ENCODE measurements around the gene DDX51.

Gene DDX51

DNA sequence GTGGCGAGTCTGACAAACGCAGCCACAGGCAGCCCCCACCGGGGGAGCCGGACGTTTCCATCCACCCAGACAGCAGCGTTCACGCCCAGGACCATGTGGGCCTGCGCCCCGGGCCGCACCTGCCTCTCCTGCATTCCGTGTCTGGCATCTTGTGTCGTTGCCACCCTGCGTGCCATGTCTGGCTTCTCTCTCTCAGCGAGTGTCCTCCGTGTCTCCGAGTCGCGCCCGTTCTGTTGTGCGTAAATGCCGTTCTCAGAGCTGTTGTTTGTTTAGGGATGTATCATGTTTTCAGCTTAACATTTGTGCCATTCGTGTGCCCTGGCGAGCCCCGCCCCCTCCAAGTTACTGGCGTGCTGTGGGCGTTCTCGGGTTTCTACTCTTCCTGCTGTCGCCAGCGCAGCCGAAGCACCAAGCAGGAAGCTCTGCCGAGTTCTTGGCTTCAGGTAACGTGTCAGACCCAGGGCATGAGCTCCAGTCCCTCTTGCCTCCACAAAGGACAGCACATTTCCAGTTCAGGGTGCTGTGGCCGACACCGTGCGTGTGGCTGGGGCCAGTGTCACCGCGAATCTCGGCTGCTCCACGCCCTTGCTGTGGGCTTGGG, 34.8 kb upstream of the DDX51 start:
- DNase-seq, result no peak

DNA sequence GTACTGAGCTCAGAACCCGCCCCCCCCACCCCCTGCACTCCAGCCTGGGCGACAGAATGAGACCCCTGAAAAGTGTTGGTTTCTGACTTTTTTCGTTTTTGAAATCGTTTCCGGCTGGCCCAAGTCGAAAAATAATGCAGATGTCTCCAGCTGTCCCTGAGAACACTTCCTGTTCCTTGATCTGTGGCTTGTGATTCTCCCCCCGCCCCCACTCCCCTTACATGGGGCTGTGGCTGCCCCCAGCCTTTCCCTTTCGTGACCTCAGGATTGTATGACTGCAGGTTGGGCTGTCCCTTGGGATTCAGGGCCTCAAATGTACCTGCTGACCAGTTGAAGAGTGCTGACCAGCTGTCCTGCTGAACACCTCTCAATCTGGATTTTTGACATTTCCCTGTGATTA, 34.2 kb upstream of the DDX51 start:
- peak; percentile 22 for DNase-seq

DNA sequence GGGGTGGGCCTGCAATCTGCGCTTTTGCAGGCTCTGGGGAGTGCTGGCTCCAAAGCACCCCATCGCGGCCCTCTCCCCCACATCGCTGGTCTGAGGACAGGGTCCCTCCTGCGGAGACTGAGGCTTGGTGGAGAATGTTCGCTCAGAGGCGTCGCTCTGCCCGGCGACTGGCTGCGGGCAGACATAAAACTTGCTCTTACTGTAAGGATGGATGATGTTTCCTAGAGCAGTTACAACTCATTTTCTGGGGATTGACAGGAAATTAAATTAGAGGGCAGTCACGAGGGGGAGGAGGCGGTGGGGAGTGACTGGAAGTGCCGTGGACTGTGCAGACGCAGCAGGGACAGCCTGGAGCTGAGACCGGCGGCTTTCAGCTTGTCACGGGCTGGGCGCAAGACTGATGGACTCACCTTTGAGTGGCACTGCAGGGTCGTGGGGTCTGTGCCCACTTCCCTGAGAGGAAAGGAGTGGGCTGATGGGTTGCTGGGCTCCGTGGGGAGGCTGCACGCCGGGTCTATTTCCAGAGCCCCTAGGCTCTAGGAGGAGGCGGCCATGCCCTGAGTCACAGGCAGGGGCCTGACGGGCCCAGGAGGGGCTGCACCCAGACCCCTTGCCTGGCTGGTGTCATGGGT, 32.9 kb upstream of the DDX51 start:
- DNase-seq, result no peak

DNA sequence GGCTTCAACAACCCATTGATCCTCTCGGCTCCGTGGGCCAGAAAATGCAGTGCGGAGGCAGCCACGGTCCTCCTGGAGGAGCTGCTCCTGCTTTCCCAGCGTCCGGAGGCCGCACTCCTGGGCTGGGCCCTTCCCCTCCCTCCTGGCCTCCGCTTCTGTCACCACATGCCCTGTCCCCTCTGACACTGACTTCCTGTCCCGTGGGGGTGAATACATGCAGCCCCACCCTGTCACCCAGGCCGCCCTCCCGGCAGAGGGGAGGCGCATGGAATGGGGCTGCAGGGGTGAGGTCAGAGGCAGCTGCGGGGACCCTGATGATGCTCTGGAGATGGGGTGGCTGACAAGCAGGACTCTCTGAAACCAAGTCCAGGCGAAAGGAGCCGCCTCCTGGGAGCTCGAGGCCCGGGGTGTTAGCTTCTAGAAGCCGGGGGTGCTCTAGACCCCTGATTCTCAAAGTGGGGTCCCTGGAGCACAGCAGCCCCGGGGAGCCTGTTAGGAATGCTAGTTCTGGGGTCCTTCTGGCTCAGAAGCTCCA, 32.3 kb upstream of the DDX51 start:
- peak; percentile 8 for DNase-seq

DNA sequence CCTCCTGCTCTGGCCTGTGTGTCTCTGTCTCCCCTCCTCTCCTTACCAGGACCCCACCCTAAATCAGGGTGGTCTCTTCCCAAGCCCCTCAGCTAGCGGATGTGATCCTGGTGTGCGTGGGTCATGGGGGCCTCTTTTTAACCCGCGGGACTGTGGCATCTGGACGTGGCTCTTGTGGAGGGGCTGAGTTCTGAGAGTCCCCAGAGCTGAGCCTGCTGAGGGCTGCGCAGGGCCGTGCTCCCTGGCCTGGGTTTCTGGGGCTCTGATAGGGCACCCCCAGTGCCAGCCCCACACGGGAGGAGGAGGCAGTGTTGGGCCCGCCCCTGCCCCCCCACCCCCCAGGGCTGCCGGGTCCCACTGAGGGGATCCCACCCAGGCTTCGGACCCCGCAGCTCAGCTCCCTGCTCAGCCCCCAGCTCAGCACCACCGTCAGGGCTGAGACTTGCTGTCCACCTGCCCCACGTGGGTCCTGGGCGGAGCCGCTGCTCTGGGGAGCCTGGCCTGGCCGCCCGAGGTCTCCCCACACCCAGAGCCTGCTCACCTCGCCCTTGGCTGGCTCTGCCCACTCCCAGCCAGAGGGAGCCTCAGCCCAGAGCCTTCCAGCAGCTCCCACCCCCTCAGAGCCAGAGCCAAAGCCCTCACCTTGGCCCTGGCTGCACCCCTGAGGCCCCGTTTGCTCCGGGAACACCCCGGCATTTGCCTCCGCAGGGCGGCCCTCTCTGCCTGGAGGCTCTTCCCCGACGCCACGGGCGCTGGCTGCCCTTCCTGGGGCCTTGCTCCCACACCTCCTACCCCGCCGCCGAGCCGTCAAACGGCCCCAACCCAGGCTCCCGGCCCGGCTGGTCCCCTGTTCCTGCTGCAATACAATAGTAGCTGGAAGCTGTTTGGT, 31.6 kb upstream of the DDX51 start:
- no peak for DNase-seq

DNA sequence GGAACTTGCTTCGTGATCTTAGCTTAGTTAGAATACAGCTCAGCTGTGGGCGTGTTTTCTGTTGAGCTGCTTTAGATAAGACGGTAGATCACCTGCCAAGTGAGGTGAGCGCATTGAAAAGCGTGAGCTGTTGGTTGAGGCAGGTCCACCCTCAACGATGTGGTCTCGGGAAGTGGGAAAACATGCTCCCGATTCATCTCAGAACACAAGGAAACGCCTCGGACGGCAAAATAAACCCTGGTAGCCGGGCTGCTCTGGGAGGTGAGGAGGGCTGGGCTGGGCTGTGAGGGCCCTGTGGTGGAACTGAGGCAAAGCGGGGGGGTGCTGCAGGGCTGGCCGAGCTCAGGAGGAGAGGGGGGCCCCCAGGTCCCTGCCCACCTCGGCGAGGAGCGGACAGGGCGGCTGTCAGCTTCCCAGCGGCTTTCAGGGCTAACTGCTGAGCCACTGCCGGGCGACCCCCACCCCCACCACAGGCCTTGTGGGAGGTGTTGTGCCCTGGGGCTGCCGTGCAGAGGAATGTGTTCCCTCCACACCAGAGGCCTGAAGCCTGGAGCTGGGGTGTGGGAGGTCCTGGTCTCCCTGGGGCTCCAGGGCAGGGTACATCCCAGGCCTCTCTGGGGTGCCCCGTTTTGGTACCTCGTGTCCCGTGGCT, 30.8 kb upstream of the DDX51 start:
- DNase-seq, result no peak

DNA sequence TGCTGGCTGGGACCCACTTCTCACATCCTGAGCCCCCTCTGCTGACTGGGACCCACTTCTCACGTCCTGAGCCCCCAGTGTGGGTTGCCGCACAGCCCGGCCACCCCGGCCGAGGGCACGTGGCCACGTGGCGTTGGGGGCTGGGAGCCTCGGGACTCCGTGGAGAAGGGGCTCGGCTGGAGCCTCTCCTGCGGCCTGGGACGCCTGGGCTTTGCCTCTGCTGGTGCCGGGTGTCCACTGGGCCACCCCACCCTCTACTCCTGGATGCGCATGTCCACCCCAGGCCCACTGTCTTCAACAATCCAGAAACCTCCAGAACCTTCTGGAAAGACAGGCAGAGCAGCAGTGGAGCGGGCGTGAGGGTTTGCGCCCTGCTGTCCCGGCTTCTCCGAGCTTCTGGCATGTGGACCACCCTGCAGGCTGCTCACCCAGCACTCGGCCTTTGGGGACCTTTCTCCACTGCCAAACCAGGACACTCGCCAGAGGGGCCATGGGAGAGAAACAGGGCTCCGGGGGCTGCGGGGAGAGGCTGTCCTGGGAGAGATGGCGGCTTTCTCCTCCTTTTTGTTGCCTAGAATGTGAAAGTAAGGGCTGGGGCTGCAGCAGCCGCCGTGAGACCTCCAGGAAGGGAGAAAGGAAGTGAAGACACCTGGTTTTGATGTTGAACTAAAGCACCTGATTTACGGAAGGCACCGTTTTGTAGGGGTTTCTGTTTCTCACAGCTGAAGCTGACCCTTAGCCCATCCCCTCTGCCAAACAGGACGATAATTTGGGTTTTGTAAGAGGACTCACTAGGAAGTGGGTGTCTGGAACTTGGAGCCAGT, 30.1 kb upstream of the DDX51 start:
- DNase-seq, result no peak

DNA sequence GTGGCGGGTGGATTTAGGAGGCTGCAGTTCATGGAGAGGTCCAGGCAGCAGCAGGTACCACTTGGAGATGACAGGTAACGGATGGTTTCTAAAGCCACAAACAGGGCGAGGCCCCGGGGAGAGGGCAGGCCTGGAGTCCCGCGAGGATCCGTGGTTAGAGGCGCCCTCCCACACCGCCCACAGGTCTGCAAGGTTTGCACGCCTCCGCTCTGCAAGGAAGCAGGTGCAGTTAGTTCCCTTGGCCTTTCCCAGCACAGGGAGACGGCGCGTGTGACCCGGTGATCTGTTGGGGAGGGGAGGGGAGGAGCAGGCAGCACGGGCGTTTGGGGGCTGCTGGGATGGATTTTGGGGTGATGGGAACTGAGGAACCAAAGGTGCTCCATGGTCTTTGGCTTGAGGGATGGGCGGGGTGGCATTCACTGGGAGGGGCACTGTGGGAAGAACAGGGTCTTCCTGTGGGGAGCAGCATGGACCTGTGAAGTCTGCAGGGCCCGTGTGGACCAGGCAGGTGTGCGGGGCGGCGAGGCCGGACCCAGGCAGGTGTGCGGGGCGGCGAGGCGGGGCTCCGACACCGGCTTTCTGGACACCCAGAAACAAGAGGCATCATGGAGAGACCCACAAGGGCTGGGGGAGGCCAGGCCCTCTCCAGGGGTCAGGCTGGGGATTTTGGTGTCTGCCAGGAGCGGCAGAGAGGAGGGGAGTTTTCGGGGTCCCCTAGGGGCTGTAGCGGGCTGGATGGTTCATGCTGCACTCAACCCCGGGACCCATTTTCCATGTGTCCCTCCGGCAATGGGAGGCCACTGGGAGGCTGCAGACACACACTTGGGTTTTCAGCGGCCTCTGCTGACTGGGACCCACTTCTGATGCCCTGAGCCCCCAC, 29.3 kb upstream of the DDX51 start:
- no peak for DNase-seq

DNA sequence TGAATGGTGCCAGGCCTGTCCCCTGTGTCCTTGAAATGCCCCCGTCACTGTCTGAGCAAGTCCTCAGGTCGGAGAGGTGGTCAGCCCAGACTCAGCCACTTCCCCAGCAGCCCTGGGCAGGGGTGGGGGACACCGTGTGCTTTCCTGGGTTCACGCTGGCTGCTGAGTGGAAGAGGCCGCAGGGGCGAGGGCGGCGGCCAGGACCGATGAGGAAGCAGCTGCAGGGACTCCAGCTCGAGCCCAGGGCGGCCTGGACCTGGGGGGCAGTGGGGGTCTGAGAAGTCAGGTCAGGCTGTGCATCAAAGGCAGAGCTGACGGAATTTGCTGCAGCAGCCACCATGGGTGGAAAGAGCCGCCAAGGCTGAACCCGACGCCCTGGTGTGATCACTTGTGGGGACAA, 28.5 kb upstream of the DDX51 start:
- no peak for DNase-seq

DNA sequence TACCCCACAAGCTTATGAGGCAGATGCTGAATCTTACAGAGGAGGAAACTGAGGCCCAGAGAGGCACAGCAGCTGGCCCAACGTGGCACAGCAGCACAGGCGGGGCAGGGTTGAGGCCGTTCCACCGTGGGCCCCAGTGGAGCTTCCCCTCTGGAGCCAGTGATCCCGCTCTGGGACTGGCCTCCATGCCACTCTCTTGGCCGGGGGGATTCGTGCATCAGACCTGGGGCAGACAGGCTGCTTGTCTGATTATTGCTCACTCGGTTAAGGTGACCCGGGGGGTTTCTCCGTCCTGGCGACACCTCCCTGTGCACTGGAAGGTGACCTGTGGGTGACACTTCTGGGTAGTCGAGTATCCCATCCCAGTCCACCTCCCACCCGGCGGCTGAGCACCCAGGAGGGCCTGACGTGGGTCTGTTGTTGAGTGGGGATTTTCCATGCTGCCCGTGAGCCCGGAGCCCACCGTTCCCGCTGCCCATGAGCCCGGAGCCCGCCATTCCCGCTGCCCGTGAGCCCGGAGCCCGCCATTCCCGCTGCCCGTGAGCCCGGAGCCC, 27.9 kb upstream of the DDX51 start:
- no peak for DNase-seq

DNA sequence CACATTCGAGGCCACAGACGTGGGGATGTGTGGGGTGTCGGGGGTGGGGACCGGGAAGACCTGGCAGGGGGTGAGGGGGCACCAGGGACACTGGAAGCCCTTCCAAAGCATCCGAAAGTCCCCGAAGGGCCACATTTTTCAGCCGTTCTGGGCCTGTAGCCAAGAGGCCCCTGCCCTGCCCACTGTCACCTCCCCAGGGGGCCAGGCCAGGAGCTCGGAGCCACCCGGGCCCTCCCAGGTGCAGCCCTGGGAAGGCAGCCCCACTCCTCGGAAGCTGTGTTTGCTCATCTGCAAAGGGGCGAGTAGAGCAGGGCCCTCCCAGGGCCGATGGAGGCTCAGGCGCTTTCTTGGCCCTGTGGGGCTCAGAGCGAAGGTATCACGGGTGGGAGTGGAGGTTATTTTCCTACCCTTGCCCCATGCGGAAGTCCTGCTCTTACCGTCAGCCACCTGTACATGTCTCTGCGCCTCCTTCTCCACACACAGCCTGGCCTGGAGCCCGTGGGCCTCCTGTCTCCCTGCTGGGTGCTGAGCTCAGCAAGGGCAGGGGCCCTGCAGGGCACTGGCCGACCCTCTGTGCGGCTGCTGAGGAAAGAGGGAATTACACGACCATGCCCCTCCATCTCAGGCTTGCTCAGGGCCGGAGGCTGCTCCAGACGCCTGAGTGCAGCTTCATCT, 27.3 kb upstream of the DDX51 start:
- no peak for DNase-seq

DNA sequence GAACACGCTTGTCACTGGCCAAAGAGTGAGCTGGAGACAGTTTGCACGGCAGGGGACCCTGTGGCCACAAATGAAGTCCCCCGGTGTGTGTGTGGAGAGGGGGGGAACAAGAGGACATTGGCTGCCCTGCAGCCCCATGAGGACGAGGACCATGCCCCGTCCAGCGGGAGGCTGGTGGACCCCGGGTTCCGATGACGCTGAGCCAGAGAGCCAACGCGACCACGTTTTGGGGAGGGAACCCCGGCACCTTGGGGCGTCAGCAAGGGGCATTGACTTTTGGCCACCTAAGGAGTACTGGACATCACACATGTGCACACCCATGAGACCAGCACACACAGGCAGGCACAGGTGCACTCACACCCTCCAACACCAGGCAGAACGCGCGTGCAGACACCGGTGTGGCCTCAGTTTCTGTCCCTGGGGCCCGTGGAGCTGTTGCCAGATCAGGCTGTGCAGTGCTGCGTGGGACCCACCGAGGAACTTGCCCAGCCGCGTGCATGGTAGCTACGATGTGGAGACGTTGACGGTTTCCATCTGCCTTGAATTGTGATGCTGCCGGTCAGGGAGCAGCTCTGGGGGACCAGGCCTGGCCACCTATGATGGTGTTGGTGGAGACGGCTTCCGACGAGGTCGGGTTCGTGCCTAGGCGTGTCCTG, 26.6 kb upstream of the DDX51 start:
- DNase-seq, result no peak

DNA sequence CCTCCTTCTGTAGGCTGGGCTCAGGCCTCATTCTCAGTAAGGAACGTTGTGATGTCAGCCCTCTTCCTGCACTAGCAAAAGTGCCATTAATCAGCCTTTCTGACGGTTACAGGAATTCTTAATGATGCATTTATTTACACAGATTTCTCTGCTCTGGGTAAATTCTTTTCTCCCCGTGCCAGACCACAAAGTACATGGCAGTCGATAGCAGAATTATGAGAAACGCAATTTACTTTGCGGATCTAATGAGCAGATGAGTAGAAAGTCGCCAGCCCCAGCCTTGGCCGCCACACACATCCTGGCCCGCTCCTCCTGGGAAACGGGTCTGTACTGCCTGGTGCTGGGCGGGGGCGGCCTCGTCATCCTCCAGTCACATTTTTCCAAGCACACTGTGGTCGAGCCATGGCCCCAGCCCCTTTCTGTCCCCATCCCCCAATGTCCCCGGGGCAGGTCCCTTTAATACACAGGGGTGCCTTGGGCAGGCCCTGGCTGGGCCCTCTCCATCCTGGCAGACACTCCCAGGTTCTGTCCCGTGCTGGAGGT, 26.0 kb upstream of the DDX51 start:
- DNase-seq, result no peak

DNA sequence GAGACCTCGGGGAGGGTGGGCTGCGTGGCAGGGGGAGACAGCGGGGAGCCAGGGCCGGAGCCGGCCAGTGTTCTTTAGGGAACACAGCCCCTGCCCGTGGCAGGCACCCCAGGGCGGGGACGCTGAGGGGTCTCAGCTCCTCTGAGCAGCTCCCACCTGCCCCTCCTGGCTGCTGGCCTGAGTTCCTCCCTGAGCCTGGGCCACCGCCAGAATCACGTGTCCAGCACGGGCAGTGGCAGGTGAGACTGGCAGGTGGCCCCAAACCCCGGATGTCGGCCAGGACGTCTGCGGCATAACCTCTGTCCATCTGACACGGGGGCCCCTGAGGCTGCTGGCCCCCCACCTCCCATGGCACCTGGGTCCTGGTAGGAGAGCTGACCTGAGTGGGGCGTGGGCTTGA, 25.3 kb upstream of the DDX51 start:
- DNase-seq, result no peak

DNA sequence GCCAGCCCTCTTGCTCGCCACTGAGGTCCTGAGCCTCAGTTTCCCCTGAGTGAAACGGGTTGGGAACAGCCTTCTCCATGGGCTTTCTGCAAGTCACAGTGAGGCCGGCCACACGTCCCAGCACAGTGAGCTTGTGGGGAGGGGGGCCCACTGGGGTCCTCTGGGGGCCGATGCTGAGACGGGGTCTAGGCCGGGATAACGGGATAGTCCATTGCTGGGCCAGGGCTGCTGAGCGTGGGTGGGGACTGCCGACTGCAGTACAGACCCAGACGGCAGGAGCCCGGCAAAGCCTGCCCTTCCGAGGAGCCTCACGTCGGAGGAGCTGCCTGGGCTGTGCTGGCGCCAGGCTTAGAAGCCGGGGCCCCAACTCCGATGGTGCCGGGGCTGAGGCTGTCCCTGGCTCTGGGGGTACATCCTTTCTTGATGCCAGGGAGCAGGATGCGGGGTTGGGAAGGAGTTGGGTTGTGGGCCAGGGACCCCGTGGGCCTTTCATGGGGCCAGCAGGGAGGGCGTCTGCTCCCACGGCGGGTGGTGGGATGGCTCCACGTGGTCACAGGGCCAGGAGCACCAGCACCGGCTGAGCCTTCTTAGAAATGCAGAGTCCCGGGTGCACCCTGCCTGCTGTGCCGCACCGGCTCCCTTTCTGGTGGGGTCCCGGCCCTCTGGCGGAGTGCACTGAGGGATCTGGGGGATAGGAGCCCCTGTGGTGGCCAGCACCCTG, 24.4 kb upstream of the DDX51 start:
- DNase-seq, result no peak

DNA sequence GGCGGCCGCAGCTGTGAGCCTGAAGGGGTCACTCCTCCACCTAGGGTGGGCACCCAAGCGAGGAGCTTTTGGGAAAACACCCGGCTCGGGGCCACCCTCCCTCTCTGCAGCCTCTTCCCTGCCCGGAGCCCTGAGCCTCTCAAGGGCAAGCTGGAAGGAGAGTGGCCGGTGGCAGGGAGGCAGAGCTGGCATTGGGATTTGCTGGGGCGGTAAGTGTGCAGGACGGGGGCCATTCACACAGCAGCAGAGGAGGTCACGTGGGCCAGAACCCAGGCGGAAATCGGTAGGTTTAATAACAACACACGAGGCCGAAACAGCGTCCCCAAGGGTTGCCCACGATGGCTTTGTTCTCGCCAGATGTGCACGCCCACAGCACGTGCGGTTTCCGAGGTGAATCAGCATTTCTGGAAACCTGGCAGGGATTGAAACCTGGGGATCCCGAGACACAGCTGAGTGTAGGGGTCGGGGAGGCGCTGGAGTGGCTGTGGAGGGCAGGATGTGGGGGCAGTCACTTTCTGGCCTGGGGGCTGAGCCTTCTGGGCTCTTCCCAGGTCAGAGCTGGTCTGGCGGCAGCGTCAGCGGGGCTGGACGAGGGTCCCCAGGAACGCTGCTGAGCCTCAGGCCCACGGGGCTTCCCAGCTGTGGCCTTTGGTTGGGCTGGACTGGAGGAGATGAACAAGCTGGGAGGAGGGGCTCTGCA, 23.6 kb upstream of the DDX51 start:
- DNase-seq, result no peak

DNA sequence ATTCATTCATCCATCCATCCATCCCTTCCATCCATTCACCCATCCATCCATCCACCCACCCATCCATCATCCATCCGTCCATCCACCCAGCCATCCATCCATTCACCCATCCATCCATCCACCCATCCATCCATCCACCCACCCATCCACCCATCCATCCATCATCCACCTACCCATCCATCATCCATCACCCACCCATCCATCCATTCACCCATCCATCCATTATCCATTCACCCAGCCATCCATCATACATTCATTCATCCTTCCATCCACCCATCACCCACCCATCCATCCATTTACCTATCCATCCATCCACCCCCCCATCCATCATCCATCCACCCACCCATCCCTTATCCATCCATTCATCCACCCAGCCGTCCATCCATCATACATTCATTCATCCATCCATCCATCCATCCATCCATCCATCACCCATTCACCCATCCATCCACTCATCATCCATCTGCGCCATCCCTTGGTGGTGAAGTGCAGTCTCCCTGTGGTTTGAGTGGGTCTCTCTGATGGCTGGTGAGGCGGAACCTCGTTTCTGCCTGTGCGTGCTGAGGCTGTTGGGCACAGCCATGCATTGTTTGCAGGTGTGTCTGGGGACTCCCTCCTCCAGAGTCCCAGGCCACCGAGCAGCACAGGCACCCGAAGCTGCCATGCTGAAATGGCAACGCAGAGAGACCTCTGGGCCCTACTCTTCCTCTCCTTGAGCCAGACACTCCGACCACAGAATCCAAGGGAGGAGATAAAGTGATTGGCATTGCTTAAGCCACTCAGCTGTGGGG, 22.9 kb upstream of the DDX51 start:
- DNase-seq, result no peak
